Esophagus (tissue), 2 donors: ENCODE measurements around the gene PAX7. TPM values are rescaled to one million over a fixed set of nuclear protein-coding genes. Genes with fewer than 3 reads are reported as not detected.
"Not testable (repeated sequence)": the region's sequence is repeated elsewhere in the genome, so short reads cannot be mapped to it uniquely, and the experiment has no call there.

Source experiments
- H3K27ac ChIP-seq, 2 donors: one replicate each; pipeline ENCODE4 v1.5.1; 2013; ENCODE audit warnings: low read depth in 2 of 2, mild to moderate bottlenecking in 2 of 2, inconsistent platforms in 1 of 2, low read length in 1 of 2, moderate library complexity in 1 of 2
- H3K27me3 ChIP-seq, 2 donors: one replicate each; pipeline ENCODE4 v1.6.1; 2013; ENCODE audit warnings: low read length in 2 of 2, control low read depth in 1 of 2, mild to moderate bottlenecking in 1 of 2; ENCODE audit not compliant: insufficient read depth in 2 of 2, control insufficient read depth in 1 of 2
- H3K36me3 ChIP-seq, 2 donors: one replicate each; pipeline ENCODE4 v1.6.1; 2013; ENCODE audit warnings: low read length in 1 of 2; ENCODE audit not compliant: control insufficient read depth in 2 of 2, insufficient read depth in 2 of 2
- H3K4me1 ChIP-seq, 2 donors: one replicate each; pipeline ENCODE4 v1.6.1; 2013; ENCODE audit warnings: low read length in 1 of 2; ENCODE audit not compliant: control insufficient read depth in 2 of 2, insufficient read depth in 2 of 2
- H3K4me3 ChIP-seq, 2 donors: one replicate each; pipeline ENCODE4 v1.5.1; 2013; ENCODE audit warnings: low read length in 2 of 2, mild to moderate bottlenecking in 2 of 2, low read depth in 1 of 2, moderate library complexity in 1 of 2
- H3K9me3 ChIP-seq, 2 donors: one replicate each; pipeline ENCODE4 v1.6.1; 2013; ENCODE audit warnings: mild to moderate bottlenecking in 2 of 2, low read depth in 1 of 2, low read length in 1 of 2, moderate library complexity in 1 of 2; ENCODE audit not compliant: control insufficient read depth in 2 of 2, insufficient read depth in 1 of 2
- WGBS, 2 donors: extraction: QIAGEN DNeasy Blood & Tissue Kit; methylation state at CpG; one replicate each; pipeline ENCODE4 v1.1.7; 2013; 5-methylcytosine and 5-hydroxymethylcytosine counted together
- polyA plus RNA-seq, 2 donors: library from polyadenylated mRNA; stranded (reverse); fragments of 200-250 nt; gene quantifications; one replicate each; pipeline ENCODE4 v1.2.3, GENCODE V29; 2013
- donor health status: healthy with polysubstance abuse.
- donor health status: Bipolar disorder and iron deficiency.

The PAX7 gene
- polyA plus RNA-seq, 2 donors, result not detected

DNA sequence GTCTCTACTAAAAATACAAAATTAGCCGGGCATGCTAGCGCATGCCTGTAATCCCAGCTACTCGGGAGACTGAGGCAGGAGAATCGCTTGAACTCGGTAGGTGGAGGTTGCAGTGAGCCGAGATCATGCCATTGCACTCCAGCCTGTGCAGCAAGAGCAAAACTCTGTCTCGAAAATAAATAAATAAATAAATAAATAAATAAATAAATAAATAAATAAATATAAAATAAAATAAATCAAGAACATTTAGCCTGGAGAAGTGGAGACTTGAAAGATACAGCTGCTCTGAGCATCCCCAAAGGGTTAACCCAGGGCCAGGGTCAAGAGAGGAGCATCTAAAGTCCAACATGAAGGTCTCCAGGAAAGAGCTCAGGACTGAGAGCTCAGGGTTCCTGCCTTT lies 63.6 kb downstream of the PAX7 start:
- not testable (repeated sequence) for H3K9me3 ChIP-seq, H3K27me3 ChIP-seq, H3K36me3 ChIP-seq, H3K4me1 ChIP-seq, H3K27ac ChIP-seq, H3K4me3 ChIP-seq
- 78 to 83% methylated on average over 7 of the region's 7 CpGs for WGBS, 2 donors

DNA sequence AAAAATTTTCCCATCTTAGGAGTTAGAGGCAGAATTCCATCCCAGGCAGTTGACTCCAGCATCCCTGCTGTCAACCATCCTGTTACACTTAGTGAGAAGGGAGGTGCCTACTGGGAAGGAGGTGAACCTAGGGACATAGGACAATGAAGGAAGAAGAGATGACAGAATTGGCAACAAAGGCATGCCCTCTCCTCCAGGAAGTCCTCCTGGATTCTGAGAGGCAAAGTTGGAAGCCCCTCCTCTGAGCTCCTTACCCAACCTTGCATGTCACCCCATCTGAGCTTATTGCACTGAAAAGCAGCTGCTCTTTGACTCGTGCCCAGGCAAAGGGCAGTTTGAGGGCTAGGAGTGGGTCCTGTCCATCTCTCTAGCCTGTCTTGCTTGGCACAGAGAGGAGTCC lies 66.9 kb downstream of the PAX7 start:
- 59 to 60% methylated on average over 1 of the region's 1 CpG for WGBS, 2 donors
- H3K27ac ChIP-seq, result no peak overlapping the region
- no peaks in the 10 kb centered on the region for H3K4me1 ChIP-seq
- no peaks in the 10 kb centered on the region for H3K9me3 ChIP-seq
- H3K4me3 ChIP-seq, result no peak overlapping the region
- no peaks in the 10 kb centered on the region for H3K27me3 ChIP-seq
- no peaks in the 10 kb centered on the region for H3K36me3 ChIP-seq

DNA sequence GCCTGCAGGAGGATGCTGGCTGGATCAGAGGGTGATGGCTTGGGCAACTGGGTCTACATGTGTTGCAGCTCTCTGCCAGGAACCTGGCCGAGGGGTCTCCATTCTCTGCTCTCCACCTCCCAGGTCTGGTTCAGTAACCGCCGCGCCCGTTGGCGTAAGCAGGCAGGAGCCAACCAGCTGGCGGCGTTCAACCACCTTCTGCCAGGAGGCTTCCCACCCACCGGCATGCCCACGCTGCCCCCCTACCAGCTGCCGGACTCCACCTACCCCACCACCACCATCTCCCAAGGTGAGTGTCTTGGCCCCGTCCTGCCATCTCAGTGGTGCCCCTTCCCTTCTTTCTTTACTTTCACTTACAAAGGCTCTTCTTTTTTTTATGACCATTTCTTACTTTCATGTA lies 69.9 kb downstream of the PAX7 start:
- peaks cover 0 to 2% of the 10 kb centered on the region in 2 donors for H3K27me3 ChIP-seq
- H3K36me3 ChIP-seq, result no peaks in the 10 kb centered on the region
- 88 to 93% methylated on average over 12 of the region's 12 CpGs for WGBS, 2 donors
- H3K27ac ChIP-seq, result no peak overlapping the region
- H3K9me3 ChIP-seq, result no peaks in the 10 kb centered on the region
- H3K4me3 ChIP-seq, result no peak overlapping the region
- H3K4me1 ChIP-seq, result no peaks in the 10 kb centered on the region

DNA sequence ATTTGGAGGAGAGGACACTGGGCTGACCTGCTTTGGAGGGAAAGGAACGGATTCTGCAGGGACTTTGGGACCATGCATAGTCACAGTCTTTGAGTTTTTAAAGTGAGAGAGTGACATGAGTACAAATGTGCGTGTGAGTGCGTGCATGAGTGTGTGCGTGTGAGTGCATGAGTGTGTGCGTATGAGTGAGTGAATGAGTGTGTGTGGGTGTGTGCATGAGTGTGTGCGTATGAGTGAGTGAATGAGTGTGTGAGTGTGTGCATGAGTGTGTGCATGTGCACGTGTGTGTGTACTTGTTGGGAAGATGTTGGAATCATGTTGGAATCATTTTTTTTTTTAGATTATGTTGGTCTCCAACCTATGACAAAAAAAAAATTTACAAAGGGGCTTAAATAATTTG lies 70.5 kb downstream of the PAX7 start:
- H3K4me3 ChIP-seq, result no peak overlapping the region
- H3K27me3 ChIP-seq, result peaks cover 0 to 2% of the 10 kb centered on the region in 2 donors
- 83 to 84% methylated on average over 7 of the region's 7 CpGs for WGBS, 2 donors
- no peaks in the 10 kb centered on the region for H3K36me3 ChIP-seq
- peaks cover 0 to 2% of the 10 kb centered on the region in 2 donors for H3K9me3 ChIP-seq
- peaks cover 0 to 2% of the 10 kb centered on the region in 2 donors for H3K4me1 ChIP-seq
- H3K27ac ChIP-seq, result no peak overlapping the region

DNA sequence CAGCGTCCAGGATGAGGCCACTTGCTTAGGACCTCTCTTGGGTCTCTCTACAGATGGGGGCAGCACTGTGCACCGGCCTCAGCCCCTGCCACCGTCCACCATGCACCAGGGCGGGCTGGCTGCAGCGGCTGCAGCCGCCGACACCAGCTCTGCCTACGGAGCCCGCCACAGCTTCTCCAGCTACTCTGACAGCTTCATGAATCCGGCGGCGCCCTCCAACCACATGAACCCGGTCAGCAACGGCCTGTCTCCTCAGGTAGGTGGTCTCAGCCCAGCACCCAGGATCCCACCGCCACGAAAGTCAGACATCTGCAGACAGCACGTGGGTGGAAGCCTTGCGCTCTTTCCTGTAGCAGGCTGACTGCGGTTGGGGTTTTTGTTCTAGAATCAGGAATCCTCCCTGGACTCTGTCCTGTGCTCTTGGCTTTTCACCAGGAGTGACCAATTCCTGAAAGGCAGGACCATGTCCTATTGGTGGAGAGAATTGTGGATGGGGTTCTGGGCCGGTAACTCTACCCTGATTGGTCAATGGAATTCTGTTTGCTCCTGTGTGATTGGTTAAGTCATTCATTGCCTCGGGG lies 72.5 kb downstream of the PAX7 start:
- peaks cover 0 to 2% of the 10 kb centered on the region in 2 donors for H3K9me3 ChIP-seq
- no peaks in the 10 kb centered on the region for H3K36me3 ChIP-seq
- H3K27ac ChIP-seq, result no peak overlapping the region
- WGBS, 2 donors, result 36 to 45% methylated on average over 21 of the region's 21 CpGs
- H3K4me3 ChIP-seq, result no peak overlapping the region
- peaks cover 0 to 2% of the 10 kb centered on the region in 2 donors for H3K4me1 ChIP-seq
- peaks cover 0 to 2% of the 10 kb centered on the region in 2 donors for H3K27me3 ChIP-seq

DNA sequence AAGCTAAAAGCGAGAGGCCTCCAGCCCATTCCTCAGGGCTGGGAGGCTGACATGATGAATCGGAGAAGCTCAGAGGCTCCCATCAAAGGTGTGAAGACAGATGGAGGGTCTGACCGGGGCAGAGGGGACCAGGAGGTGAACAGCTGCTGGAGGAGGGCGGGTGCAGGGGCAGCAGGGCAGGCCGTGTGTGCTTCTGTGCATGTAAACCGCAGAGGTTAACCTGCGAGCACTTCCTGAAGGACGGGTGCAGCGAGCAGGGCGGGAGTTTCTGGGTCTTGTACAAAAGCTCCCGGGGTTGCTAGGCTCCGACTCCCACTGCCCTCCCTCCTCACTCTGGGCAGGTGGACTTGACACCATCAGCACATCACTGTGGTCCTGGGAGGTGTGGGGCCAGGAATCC lies 75.2 kb downstream of the PAX7 start:
- Histone ChIP-seq H3K27ac (no peak overlapping the region), H3K4me1 (peaks cover 0 to 2% of the 10 kb centered on the region in 2 donors), H3K9me3 (peaks cover 0 to 2% of the 10 kb centered on the region in 2 donors), H3K27me3 (peaks cover 0 to 2% of the 10 kb centered on the region in 2 donors), H3K36me3 (no peaks in the 10 kb centered on the region), H3K4me3 (no peak overlapping the region)
- 34 to 44% methylated on average over 12 of the region's 12 CpGs for WGBS, 2 donors

DNA sequence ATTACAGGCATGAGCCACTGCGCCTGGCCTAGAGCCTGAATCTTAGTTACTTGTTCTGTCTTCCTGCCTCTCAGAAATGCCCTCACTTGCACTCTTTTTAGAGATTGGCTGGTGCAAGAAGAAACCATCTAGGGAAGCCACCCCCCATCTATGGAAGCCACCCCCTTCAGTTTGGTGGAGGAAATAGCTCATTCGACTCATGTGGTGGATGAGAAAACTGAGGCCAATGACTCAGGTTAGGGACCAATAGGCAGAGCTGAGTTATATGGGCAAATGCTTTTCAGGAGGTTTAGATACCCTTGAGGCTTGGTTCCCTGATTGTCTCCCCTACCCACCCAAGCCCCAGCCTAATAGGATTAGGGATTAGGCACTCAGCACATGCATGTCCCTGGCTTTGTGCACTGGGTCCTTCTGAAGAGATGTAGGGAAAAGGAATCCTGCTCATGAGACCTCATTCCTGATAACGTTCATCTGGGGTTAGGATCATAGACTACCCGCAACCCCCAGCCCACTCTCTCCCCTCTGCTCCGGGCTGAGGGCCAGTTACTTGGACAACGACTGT lies 77.1 kb downstream of the PAX7 start:
- peaks cover 0 to 2% of the 10 kb centered on the region in 2 donors for H3K27me3 ChIP-seq

DNA sequence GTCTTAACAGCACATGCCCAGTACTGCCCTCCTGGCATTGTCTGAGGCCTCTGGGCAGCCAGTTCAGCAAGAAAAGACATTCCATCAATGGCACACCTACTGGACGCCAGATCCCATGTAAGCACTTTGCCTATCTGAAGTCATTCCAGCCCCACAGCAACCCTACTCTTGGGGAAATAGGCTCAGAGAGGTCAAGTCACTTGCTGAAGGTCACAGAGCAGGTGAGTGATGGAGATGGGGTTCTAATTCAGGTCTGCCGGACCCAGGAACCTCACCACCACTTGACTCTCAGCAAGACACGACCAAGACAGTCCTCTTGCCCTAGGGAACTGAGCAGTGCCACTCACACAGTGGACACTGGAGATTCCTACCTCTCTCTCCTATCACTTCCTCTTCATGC lies 79.4 kb downstream of the PAX7 start:
- Histone ChIP-seq H3K27ac (no peak overlapping the region), H3K36me3 (no peaks in the 10 kb centered on the region), H3K9me3 (peaks cover 0 to 2% of the 10 kb centered on the region in 2 donors), H3K27me3 (peaks cover 0 to 3% of the 10 kb centered on the region in 2 donors), H3K4me1 (peaks cover 0 to 2% of the 10 kb centered on the region in 2 donors), H3K4me3 (no peak overlapping the region)
- WGBS, 2 donors, result 52 to 65% methylated on average over 3 of the region's 3 CpGs

More for the DNA sequence above, 77.1 kb downstream of the PAX7 start:
- WGBS, 2 donors, result 76 to 77% methylated on average over 6 of the region's 6 CpGs
- peaks cover 0 to 2% of the 10 kb centered on the region in 2 donors for H3K9me3 ChIP-seq
- H3K4me3 ChIP-seq, result no peak overlapping the region
- H3K36me3 ChIP-seq, result no peaks in the 10 kb centered on the region
- H3K27ac ChIP-seq, result no peak overlapping the region
- peaks cover 0 to 2% of the 10 kb centered on the region in 2 donors for H3K4me1 ChIP-seq

DNA sequence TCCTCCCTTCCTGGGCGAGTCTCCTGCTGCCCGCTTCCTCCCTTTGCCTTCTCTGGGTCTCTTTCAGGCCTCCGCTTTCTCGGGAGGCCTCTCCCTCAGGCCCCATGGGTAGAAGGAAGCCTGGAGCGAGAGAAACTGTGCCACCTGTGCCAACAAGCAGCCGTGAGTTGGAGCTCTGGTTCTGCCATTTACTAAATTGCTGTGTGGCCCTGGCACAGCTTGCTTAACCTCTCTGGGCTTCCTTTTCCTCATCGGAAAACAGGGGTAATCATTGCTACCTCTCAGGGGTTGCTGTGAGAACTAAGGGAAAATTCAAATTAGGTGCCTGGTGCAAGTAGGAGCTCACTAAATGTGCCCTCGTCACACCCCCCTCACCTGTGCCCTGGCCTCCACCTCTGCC lies 80.4 kb downstream of the PAX7 start:
- Histone ChIP-seq H3K4me3 (no peak overlapping the region), H3K4me1 (peaks cover 0 to 2% of the 10 kb centered on the region in 2 donors), H3K9me3 (peaks cover 0 to 2% of the 10 kb centered on the region in 2 donors), H3K27ac (no peak overlapping the region), H3K27me3 (peaks cover 4 to 12% of the 10 kb centered on the region in 2 donors), H3K36me3 (no peaks in the 10 kb centered on the region)
- WGBS, 2 donors, result 53 to 54% methylated on average over 8 of the region's 8 CpGs
